Brain pericyte (primary cell): ENCODE data around the gene PER2.
"Not testable (repeated sequence)": the region's sequence is repeated elsewhere in the genome, so short reads cannot be mapped to it uniquely, and the experiment has no call there.

Experiments used
- DNase-seq: peaks from one replicate; pipeline ENCODE4 v3.0.0-alpha.2; 2012; ENCODE audit warnings: low read depth, low spot score

PER2 gene

GRCh38 chr2:238313289-238313990 is 25.0 kb upstream of the PER2 start:
- DNase-seq, result no peak

GRCh38 chr2:238310721-238311120 is 22.3 kb upstream of the PER2 start:
- not testable (repeated sequence) for DNase-seq

- no peak for DNase-seq
These were observed 19.8 kb upstream of the PER2 start for GRCh38 chr2:238308177-238308576.

GRCh38 chr2:238306672-238306998 is 18.2 kb upstream of the PER2 start:
- no peak for DNase-seq

- no peak for DNase-seq
These were observed 17.7 kb upstream of the PER2 start for GRCh38 chr2:238305965-238306671.

- DNase-seq, result no peak
These were observed 16.9 kb upstream of the PER2 start for GRCh38 chr2:238305092-238305862.

- no peak for DNase-seq
These were observed 15.7 kb upstream of the PER2 start for GRCh38 chr2:238304116-238304515.

GRCh38 chr2:238302751-238303150 is 14.3 kb upstream of the PER2 start:
- DNase-seq, result no peak

GRCh38 chr2:238302087-238302486 is 13.7 kb upstream of the PER2 start:
- DNase-seq, result no peak

- DNase-seq, result no peak
These were observed 11.4 kb upstream of the PER2 start for GRCh38 chr2:238299803-238300202.

- DNase-seq, result no peak
These were observed 8.4 kb upstream of the PER2 start for GRCh38 chr2:238296638-238297457.

GRCh38 chr2:238295144-238296112 is 7.0 kb upstream of the PER2 start:
- DNase-seq, result no peak

- DNase-seq, result no peak
These were observed 6.2 kb upstream of the PER2 start for GRCh38 chr2:238294393-238295143.

- DNase-seq, result no peak
These were observed 5.6 kb upstream of the PER2 start for GRCh38 chr2:238294046-238294392.

- DNase-seq, result no peak
These were observed 3.3 kb upstream of the PER2 start for GRCh38 chr2:238291550-238292281.

- DNase-seq, result no peak
These were observed 2.5 kb upstream of the PER2 start for GRCh38 chr2:238290715-238291549.

GRCh38 chr2:238290091-238290509 is 1.7 kb upstream of the PER2 start:
- DNase-seq, result no peak

GRCh38 chr2:238289574-238289973 is 1.2 kb upstream of the PER2 start:
- DNase-seq, result no peak
